ENCODE data around the gene SMC5.
"Not testable (repeated sequence)": the region's sequence is repeated elsewhere in the genome, so short reads cannot be mapped to it uniquely, and the experiment has no call there.

SMC5 gene

GRCh38 chr9:70278305-70278704, 19.5 kb downstream of the SMC5 start:
- no peak for DNase-seq

DNA sequence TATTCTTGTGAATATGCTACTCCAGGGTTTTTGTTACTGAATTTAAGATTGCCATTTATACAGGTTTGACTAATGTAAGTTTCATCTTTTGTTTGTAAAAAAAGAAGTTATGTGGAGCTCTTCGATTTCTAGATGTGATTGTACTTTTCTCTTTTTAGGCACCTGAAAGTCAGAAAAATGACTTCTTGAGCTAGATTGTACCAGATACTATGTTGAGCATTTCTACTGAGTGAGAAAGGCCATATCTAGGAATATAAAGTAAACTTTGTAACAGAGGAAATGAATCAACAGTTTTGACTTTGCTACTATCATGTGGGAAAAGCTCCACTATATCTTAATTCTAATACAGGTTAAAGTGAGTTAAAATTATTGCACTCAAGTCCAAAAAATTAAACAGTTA, 25.1 kb downstream of the SMC5 start:
- DNase-seq, result no peak

- DNase-seq, result no peak
Measured at GRCh38 chr9:70285246-70285645, 26.5 kb downstream of the SMC5 start.

DNA sequence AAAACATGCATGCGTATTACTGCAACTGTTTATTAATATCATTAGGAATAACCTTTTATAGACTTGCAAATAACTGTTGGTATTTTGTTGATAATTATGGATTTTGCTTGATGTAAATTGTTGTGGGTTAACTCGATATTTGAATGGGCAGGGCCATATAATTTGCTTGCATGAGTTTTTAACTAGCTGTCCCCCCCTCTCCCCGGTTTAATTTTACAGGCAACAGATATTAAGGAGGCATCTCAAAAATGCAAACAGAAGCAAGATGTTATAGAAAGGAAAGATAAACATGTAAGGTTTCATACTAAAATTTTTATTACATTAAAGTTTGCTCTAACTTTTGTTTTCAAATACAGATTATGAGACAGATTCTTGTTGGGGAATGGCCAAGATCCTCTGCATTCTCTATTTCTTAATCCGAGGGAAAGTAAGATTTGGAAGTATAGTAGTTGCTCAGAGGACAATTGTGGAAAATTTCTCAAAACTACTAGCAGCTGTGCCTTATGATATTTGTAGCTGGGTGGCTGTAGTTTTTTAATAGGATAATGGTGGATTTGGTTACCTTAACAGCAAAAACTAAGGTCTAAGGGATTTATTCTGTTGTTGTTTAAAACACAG, 27.3 kb downstream of the SMC5 start:
- DNase-seq, result no peak

- no peak for DNase-seq
Measured at GRCh38 chr9:70290626-70291025, 31.8 kb downstream of the SMC5 start.

DNA sequence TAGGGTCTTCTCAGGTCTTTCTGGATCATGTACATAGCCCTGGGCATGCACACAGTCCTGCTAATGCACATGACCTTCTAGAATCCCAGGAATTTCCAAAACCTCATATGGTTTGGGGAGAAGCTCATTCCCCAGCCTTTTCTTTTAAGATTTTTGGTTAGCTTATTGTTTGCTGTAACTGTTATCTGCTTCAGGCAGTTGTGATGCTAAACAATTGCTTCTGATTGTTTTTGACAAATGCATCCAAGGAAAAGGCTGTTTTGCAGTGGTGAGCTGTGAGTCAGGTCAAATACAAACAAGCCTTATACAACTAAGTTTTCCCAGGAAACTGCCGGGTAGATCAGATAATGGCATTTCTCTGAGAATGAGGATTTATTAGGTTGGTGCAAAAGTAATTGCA, 32.7 kb downstream of the SMC5 start:
- no peak for DNase-seq

DNA sequence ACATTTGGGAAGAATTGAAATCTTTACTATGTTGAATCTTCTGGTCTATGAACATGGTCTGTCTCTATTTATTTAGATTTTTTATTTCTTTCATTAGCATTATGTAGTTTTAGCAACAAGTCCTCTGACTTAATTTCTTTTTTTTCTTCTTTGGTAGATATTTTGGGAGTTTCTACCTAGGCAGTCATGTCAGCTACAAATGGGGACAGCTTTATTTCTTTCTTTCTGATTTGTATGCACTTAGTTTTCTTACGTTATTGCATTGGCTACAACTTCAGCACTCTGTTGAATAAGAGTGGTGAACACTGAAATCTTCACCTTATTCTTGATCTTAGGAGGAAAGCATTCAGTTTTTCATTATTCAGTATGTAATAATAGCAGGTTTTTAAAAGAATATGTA, 33.5 kb downstream of the SMC5 start:
- no peak for DNase-seq

DNA sequence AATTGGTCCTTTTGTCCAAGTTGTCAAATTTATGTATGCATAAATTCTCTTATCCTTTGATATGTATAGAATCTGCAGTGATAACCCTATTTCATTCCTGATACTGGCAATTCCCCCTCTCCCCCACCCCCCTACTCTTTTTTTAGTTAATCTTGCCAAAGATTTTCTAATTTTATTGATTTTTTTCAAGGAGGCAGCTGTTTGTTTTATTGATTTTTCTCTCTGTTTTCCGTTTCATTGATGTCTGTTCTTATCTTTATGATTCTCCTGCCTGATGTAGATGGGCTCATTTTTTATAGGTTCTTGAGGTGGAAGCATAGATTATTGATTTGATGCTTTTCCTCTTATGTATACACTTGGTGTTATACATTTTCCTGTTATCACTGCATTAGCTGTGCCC, 34.4 kb downstream of the SMC5 start:
- DNase-seq, result no peak

DNA sequence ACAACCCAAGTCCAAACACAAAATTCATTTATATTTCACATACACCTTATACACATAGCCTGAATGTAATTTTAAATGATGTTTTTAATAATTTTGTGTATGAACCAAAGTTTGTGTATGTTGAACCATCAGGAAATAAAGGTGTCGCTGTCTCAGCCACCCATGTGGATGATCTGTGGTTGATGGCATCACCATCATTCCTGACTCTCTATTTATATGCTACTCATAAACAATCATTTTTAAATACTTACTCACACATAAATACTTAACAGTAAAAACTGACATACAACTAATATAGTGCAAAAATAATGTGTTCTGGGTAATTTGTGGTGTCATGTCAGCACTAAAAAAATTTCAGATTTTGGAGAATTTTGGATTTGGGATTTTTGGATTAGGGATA, 38.4 kb downstream of the SMC5 start:
- no peak for DNase-seq

DNA sequence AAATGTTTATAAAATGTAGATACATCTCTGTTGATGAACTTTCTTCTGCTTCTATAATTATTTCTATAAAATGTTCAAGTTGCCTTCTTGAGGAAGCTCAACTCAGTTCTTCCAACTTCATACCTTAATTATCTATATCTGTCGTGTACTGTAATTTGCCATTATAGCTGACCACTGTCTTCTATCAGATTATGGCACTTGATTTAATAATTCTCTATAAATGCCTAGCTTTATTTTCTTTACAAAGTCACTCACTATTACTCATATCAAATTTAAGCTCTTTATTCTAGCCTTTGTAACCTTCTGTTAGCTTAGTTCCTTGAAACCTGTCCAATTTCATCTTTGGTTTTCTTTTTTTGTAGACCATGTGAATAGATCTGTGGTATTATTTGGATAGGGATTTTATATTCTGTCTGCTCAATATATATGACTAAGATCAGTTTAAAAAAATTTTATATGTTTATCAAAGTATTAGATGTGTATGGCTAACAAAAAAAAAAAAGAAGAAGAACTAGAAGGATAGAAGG, 39.5 kb downstream of the SMC5 start:
- no peak for DNase-seq

DNA sequence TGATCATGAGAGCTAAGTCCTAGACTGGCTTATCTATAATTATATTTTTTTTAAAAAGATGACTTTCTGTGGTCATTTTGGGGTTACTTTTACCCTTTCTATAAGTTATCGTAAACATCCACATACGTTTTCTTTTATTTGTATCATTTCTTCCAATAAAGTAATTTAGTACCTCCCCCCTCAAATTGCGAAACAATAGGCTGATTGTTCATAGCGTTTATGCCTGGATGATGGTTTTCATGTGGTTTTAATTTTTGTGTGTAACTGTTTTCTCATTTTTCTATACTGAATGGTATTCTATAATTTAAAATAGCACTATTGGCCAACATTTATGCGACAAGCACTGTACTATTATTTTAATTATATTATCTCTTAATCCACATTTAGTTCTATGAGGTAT, 44.5 kb downstream of the SMC5 start:
- DNase-seq, result no peak

DNA sequence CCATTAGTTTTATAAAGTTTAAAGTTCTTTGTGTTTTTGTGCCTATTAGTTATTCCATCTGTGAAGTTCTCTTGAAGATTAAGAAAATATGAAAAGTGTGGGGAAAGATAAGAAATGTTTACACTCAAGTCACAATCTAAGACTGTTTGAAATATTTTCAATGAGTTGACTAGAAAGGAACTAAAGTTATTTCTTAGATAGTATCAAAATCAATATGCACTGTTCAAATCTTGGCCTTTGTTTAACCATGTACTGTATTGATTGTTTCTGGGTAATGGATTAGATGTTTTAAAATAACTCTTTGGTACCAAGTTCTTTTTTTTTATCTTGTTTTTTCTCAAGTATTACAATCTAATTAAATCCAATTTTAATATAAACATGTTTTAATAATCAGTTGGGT, 46.0 kb downstream of the SMC5 start:
- no peak for DNase-seq

GRCh38 chr9:70315389-70315788, 56.6 kb downstream of the SMC5 start:
- no peak for DNase-seq

- no peak for DNase-seq
Measured at GRCh38 chr9:70318002-70318401, 59.2 kb downstream of the SMC5 start.

GRCh38 chr9:70322096-70322495, 63.3 kb downstream of the SMC5 start:
- DNase-seq, result no peak

GRCh38 chr9:70324963-70325362, 66.2 kb downstream of the SMC5 start:
- peak; percentile 84 for DNase-seq

GRCh38 chr9:70328625-70329024, 69.8 kb downstream of the SMC5 start:
- DNase-seq, result not testable (repeated sequence)

DNA sequence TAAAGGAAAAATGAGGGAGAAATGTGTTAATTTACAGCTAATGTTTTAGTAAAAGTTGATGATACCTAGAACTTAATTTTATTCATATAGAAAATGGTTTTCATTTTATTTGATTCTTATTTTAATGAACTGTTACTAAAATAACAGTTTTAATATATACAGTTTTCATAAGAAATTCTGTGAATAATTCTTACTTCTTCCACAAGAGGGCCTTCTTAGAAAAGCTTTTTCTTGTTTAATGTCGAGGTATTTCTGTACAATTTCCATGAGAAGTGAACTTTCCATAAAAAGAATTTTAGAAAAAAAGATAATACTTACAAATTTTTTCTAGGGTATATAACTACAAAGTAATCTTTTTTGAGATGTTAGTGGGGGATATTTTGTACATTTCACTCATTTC, 81.8 kb downstream of the SMC5 start:
- peak; percentile 60 for DNase-seq

- no peak for DNase-seq
Measured at GRCh38 chr9:70347046-70347445, 88.3 kb downstream of the SMC5 start.

DNA sequence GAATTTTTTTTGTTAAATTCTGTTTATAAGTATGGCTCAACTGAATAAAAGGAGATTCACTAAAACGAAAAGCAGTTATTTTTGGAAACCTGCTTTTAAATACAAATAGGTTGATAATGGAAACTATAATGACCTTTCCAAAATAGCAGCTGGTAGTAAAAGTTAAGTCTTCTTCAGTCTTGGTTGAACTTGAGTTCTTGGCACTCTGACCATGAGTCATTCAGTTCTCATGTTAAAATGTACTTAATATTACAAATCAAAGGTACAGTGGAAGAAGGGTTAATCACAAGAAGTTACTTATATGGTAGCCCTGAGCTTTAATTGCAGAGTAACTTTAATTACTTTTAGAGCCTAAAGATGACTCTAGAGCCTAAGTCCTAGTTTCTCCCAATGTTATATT, 93.6 kb downstream of the SMC5 start:
- no peak for DNase-seq

DNA sequence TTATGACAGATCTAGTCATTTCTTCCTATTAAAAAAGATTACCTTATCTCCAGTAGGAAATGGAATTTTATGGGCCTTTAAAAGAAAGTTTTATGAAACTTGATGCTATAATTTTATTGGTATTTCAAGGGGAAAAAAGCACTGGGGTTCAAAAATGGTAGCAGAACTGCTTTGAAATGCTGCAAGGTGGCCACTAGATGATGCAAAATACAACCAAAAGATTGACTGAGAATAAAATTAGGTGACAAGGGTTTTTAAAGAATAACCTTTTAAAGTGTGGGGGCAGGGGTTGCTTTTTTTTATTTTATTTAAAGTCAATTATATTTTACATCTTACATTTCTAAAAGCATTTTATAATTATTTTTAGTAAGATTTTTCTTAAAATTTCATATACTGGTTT, 94.0 kb downstream of the SMC5 start:
- DNase-seq, result peak; percentile 6

DNA sequence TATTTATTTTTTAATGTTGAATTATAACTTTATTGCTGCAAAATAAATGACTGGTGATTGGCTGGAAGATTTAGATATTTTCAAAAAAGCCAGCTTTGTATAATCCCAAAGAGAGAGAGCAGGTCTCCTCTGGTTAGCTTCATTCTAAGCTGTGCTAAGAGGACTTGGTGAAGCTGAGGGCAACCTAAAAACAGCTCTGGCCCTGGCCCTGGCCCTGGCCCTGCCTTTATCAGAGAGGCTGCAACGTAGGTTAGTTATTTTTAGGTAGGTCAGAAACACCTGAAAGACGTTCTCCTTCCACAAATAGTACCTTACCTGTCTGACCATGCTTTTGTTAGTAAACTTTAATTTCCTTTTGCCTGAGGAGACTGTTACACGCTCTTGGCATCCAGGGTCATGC, 97.0 kb downstream of the SMC5 start:
- DNase-seq, result no peak

GRCh38 chr9:70362952-70363351, 104.2 kb downstream of the SMC5 start:
- no peak for DNase-seq

DNA sequence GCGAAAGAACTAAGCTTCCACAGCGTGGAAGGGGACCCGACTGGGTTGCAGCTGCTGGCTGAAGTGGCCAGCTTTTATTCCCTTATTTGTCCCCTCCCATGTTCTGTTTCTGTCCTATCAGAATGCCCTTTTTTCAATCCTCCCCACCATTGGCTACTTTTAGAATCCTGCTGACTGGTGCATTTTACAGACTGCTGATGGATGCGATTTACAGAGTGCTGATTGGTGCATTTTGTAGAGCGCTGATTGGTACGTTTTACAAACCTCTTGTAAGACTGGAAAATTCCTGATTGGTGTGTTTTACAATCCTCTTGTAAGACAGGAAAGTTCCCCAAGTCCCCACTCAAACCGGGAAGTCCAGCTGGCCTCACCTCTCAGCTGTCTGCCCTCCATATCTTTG, 105.0 kb downstream of the SMC5 start:
- DNase-seq, result no peak

DNA sequence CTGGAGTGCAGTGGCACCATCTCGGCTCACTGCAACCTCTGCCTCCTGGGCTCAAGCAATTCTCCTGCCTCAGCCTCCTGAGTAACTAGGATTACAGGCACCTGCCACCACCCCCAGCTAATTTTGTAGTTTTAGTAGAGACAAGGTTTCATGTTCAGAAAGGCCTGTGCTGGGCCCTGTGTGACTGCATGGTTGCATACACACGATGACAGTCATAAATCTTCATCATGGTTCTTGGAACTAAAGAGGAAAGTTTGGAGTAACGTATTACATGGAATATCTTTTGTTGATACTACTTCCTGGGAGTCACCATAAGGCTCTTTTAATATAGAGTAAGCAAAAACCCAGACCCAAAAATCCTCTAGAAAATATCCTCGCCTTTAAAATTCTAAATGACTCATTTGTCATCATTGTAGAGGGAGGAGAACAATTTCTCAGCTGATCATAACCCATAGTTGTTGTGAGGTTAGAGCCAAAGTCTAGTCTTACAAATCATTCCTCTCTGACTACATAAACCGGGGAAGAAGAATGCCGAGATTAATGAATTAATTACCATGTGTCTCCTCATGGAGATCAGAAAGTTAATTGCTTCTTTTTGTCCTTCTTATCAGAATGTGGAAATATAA, 108.6 kb downstream of the SMC5 start:
- no peak for DNase-seq

Data from suppressor macrophage treated with lipopolysaccharide for 4 hours (primary cell).